Stimulated activated CD4-positive, alpha-beta T cell treated with anti-CD3 and anti-CD28 coated beads, Interleukin-4, amount 100 ng/mL, for 24 hours (primary cell): ENCODE results near the gene GART.

ENCODE experiments used
- DNase-seq: peaks from one replicate; pipeline ENCODE4 v3.0.0-alpha.2; 2020

GART gene

GRCh38 chr21:33458861-33459260 lies 83.1 kb downstream of the GART start:
- no peak for DNase-seq

- DNase-seq: no peak
Measured at GRCh38 chr21:33455686-33456446, 86.1 kb downstream of the GART start.
